Upper lobe of left lung (tissue), 6 donors: Measurements from ENCODE around the gene RIMS1. TPM values are rescaled to one million over a fixed set of nuclear protein-coding genes. Genes with fewer than 3 reads are reported as not detected.

Source experiments
- ATAC-seq, 2 donors: fragments of 200-7000 bp; cut with Tn5 transposase; one replicate each; pipeline ENCODE4 v1.9.1; 2022; ENCODE audit warnings: mild to moderate bottlenecking in 2 of 2, moderate library complexity in 2 of 2; ENCODE audit not compliant: low FRiP score in 2 of 2
- DNase-seq, 2 donors: peaks; one replicate each; pipeline ENCODE4 v3.0.0-alpha.2; 2019 to 2020
- H3K27ac ChIP-seq, 4 donors: fragments of 200-600 bp; sonication (generic); one replicate each; pipeline ENCODE4 v1.5.1; 2016 to 2019
- H3K27me3 ChIP-seq, 4 donors: fragments of 200-600 bp; sonication (generic); one replicate each; pipeline ENCODE4 v1.5.1; 2017 to 2019
- H3K36me3 ChIP-seq, 4 donors: fragments of 200-600 bp; sonication (generic); one replicate each; pipeline ENCODE4 v1.5.1; 2016 to 2019
- H3K4me1 ChIP-seq, 4 donors: fragments of 200-600 bp; sonication (generic); one replicate each; pipeline ENCODE4 v1.5.1; 2018 to 2019
- H3K4me3 ChIP-seq, 4 donors: fragments of 200-600 bp; sonication (generic); one replicate each; pipeline ENCODE4 v1.5.1; 2017 to 2019; ENCODE audit warnings: mild to moderate bottlenecking in 2 of 4, moderate library complexity in 1 of 4
- H3K9me3 ChIP-seq, 4 donors: fragments of 200-600 bp; sonication (generic); one replicate each; pipeline ENCODE4 v1.5.1; 2018 to 2019
- CTCF ChIP-seq, 6 experiments: fragments of 450-650 bp in 4 of 6; fragments of 200-600 bp in 2 of 6; sonication (generic) in 2 of 6; IDR thresholded peaks; one replicate each; pipeline ENCODE4 v1.5.1; 2016 to 2019; ENCODE audit warnings: antibody characterized with exemption in 6 of 6
- EP300 ChIP-seq, 4 donors: sonication (generic); formaldehyde crosslinking; IDR thresholded peaks; one replicate each; pipeline ENCODE4 v1.5.1; 2017; ENCODE audit warnings: antibody characterized with exemption in 4 of 4, control low read depth in 2 of 4
- POLR2A ChIP-seq, 4 donors: fragments of 450-650 bp; IDR thresholded peaks; one replicate each; pipeline ENCODE4 v1.5.1; 2016 to 2017; ENCODE audit warnings: antibody characterized with exemption in 4 of 4, mild to moderate bottlenecking in 2 of 4
- POLR2AphosphoS5 ChIP-seq, 2 donors: sonication (generic); formaldehyde crosslinking; IDR thresholded peaks; one replicate each; pipeline ENCODE4 v1.5.1; 2017; ENCODE audit warnings: antibody characterized with exemption in 2 of 2
- WGBS, 2 donors: methylation state at CpG; one replicate each; pipeline ENCODE4 v1.1.5; 2017 to 2018; 5-methylcytosine and 5-hydroxymethylcytosine counted together
- total RNA-seq, 6 donors: library from RNA; depleted of rRNA in 4 of 6; stranded (reverse); fragments of >200 nt in 4 of 6; gene quantifications; one replicate each; pipeline versions ENCODE4 v1.1.0 to v1.2.1, GENCODE V29; 2016 to 2021
- donor health status: DM: no; HTN: no; CAD: no; lungs with moderate emphysema.
- donor health status: DM: no; HTN: yes; CAD: no; lungs with severe emphysema.

RIMS1 gene
- total RNA-seq, 6 donors from 2014 or later = 1.0 to 4.1 (median 2.7) TPM

DNA sequence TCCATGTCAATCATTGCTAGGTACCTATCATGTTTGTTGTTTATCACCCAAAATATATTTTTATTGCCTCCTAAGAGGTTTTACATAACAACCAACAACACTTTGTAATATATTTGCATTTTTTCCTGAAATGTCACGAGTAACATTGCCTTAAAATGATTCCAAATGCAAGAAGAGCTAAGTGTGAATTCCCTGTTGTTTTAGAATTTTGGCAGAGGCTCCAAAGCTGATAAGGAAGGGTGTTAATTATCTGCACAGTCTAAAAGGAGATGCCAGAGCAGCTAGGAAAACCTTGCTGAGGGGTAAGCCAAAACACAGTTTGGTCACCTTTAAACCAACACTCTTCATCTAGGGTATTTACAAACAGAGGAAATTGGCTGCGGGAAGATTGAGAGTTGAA, 533.6 kb downstream of the RIMS1 start:
- no peak for ATAC-seq
- Histone ChIP-seq H3K4me1 (no peaks in the 10 kb centered on the region), H3K9me3 (no peaks in the 10 kb centered on the region), H3K36me3 (no peaks in the 10 kb centered on the region), H3K27me3 (no peaks in the 10 kb centered on the region), H3K27ac (no peak overlapping the region), H3K4me3 (no peak overlapping the region)
- TF ChIP-seq CTCF (IDR thresholded peaks at IDR 0.05) (no peak), POLR2AphosphoS5 (IDR thresholded peaks at IDR 0.05) (no peak), EP300 (IDR thresholded peaks at IDR 0.05) (no peak)
- DNase-seq = no peak
- 69 to 78% methylated on average over 2 of the region's 2 CpGs for WGBS, 2 donors

GRCh38 chr6:72420409-72420808, 534.1 kb downstream of the RIMS1 start:
- no peak for ATAC-seq
- TF ChIP-seq EP300 (IDR thresholded peaks at IDR 0.05) = no peak
- no peak for TF ChIP-seq POLR2A (IDR thresholded peaks at IDR 0.05)
- no peak for TF ChIP-seq CTCF (IDR thresholded peaks at IDR 0.05)
- no peak for TF ChIP-seq POLR2AphosphoS5 (IDR thresholded peaks at IDR 0.05)
- no peak for DNase-seq
- Histone ChIP-seq H3K9me3 (no peaks in the 10 kb centered on the region), H3K27me3 (no peaks in the 10 kb centered on the region), H3K4me3 (no peak overlapping the region), H3K36me3 (no peaks in the 10 kb centered on the region), H3K27ac (no peak overlapping the region), H3K4me1 (no peaks in the 10 kb centered on the region)
- WGBS, 2 donors = 56 to 83% methylated on average over 3 of the region's 3 CpGs

- DNase-seq (no peak), ATAC-seq (no peak)
- Histone ChIP-seq H3K27me3 (no peaks in the 10 kb centered on the region), H3K27ac (no peak overlapping the region), H3K4me3 (no peak overlapping the region), H3K36me3 (no peaks in the 10 kb centered on the region), H3K4me1 (no peaks in the 10 kb centered on the region), H3K9me3 (no peaks in the 10 kb centered on the region)
- WGBS, 2 donors = 89 to 91% methylated on average over 3 of the region's 3 CpGs
- TF ChIP-seq POLR2A (IDR thresholded peaks at IDR 0.05) (no peak), POLR2AphosphoS5 (IDR thresholded peaks at IDR 0.05) (no peak)
Measured at GRCh38 chr6:72421387-72421786, 535.0 kb downstream of the RIMS1 start.

GRCh38 chr6:72422171-72422570, 535.8 kb downstream of the RIMS1 start:
- Histone ChIP-seq H3K27me3 (no peaks in the 10 kb centered on the region), H3K4me1 (no peaks in the 10 kb centered on the region), H3K36me3 (no peaks in the 10 kb centered on the region), H3K9me3 (no peaks in the 10 kb centered on the region), H3K27ac (no peak overlapping the region), H3K4me3 (no peak overlapping the region)
- WGBS, 2 donors = 100% methylated on average over 1 of the region's 1 CpG
- ATAC-seq (no peak), DNase-seq (no peak)
- TF ChIP-seq EP300 (IDR thresholded peaks at IDR 0.05) = no peak
- TF ChIP-seq POLR2AphosphoS5 (IDR thresholded peaks at IDR 0.05) = no peak
- TF ChIP-seq POLR2A (IDR thresholded peaks at IDR 0.05) = no peak
- no peak for TF ChIP-seq CTCF (IDR thresholded peaks at IDR 0.05)

DNA sequence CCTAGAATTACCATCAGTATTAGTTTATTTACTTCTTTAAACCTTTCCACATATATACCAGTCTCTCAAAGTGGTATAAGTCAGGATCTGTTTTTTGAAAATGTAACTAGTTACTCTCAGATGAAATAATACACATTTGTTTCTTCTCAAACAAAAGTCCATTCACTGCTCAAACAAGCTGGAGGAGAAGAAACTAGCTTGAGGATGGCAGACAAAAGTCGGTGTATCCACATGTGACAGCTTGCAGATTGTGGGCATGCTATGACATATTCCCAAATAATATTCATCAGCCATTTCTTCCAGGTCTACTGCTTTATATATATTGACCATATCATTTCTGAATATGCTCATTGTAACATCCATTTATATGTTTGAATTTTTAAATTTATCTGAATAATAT, 538.1 kb downstream of the RIMS1 start:
- no peak for DNase-seq
- H3K27me3 ChIP-seq = no peaks in the 10 kb centered on the region
- WGBS, 2 donors = 79 to 84% methylated on average over 1 of the region's 1 CpG
- TF ChIP-seq EP300 (IDR thresholded peaks at IDR 0.05) (no peak), CTCF (IDR thresholded peaks at IDR 0.05) (no peak), POLR2A (IDR thresholded peaks at IDR 0.05) (no peak), POLR2AphosphoS5 (IDR thresholded peaks at IDR 0.05) (no peak)
- H3K4me1 ChIP-seq = no peaks in the 10 kb centered on the region
- H3K27ac ChIP-seq = no peak overlapping the region
- H3K36me3 ChIP-seq = no peaks in the 10 kb centered on the region
- H3K4me3 ChIP-seq = no peak overlapping the region
- no peak for ATAC-seq
- H3K9me3 ChIP-seq = no peaks in the 10 kb centered on the region
